HG02798 (cell line): Measurements from ENCODE around the gene BAG2.
A peak's percentile ranks its signal among the peaks of the same experiment; 100 is the strongest.

Experiments
- ATAC-seq: cut with Tn5 transposase; IDR thresholded peaks from one replicate; pipeline ENCODE4 v1.9.1; 2021; ENCODE audit warnings: mild to moderate bottlenecking; ENCODE audit not compliant: unreplicated experiment, poor library complexity

Gene BAG2

DNA sequence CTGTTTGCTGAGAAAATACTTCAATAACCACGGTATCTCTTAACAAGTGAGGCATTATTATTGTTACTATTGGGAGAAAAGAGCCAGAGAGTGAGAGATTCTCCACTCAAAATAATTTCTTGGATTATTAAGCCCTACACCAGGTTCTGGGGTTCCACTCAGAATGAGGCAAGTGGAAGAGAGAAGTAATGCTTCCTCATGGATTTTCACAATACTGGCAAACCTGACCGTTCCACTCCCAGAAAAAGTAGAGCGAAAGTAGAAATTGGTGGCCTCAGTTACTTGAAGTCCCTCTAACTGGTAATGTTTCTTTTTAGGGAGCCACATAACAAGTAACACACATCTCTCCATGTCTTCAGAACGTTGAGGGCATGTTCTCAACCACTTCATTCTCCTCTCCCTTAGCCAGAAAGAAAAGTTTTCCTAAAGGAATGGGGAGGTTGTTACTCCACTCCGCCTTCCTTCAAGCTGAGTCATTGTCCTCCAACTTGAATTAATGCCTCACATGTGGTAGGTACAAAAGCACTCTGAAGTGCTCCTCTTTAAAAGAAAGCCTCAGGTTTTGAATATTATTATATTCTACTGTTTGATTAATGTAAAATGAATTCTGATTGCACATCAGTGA, 1.9 kb downstream of the BAG2 start:
- no peak for ATAC-seq

DNA sequence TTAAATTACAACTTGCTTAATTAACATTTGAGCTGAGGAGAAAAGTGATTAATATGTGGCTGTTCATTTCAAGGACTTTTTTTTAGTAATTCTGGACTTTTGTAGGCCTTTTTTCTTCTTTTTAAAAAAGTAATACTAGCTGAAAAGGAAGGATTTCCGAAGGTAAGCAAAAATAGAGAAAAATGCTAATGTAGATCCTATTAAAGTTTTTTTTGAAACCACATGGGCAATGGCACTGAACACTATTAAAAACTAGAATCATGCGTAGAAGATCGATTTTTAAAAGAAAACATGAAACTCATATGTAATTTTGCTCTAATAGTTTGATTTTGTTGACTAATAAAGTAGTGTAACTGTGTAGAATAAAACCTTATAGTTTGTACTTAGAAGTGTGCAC, 2.4 kb downstream of the BAG2 start:
- ATAC-seq = no peak

DNA sequence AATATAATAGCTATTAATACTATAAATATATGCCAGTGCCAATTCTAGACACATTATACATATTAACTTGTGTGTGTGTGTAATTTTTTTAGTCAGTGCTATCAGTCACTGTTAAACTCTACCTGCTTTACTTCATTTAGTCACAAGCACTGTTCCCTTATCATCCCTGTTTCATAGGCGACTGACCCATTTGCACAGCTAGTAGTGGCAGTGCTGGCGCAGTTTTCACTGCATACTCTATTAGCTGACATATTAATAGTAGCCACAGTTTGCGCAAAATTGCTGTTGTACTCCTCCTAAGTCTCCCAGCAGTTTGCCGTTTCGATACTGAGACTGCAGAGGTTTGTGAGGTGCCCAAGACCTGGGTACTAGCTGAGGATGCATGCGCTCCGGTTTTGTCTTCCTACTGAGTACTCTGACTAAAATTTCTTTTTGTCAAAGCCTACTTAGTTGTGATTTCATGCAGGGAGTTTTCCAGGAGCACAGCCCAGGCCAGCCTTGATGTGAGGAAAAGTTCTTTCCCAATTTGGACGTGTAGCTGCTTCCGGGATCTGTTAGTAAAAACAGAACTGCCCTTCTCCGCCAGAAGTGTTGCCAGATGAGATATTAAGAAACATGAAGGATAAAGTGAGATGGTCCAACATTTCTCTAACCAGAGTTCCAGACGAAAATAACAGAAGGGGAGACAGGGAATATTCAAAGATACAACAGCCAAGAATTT, 5.6 kb downstream of the BAG2 start:
- no peak for ATAC-seq

DNA sequence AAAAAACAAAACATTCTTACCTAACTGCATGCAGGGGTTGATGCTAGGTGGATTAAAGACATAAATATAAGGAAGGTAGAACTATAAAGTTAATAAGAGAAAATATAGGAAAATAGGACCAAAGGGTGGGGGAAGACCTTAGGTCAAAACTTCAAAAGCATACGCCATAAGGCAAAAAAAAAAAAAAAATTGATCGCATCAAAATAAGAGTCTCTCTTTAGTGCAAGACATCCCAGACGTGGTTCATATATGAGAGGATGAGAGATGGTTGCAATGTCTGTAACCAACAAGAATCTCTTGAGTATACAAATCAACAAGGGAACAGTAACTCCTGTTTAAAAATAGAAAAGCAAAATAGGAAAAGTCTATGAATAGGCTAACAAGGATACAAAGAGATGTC, 8.5 kb downstream of the BAG2 start:
- no peak for ATAC-seq

DNA sequence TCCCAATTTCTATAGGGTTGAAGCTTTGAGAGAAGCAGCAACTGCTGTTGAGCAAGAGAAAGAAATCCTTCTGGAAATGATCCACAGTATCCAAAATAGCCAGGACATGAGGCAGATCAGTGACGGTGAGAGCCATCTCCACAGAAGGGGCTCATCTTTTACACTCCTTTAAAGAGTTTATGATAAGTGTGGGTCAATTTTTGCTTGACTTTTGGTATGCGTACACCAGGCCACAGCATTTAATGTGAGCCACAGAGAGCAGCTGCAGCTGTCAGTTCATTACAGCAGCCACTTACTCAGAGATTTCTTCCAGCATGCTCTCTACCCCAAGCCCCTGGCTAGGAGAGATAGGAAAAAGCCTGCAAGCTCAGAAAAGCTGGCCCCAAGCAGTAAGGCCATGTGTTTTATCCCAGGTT, 9.9 kb downstream of the BAG2 start:
- ATAC-seq = no peak

DNA sequence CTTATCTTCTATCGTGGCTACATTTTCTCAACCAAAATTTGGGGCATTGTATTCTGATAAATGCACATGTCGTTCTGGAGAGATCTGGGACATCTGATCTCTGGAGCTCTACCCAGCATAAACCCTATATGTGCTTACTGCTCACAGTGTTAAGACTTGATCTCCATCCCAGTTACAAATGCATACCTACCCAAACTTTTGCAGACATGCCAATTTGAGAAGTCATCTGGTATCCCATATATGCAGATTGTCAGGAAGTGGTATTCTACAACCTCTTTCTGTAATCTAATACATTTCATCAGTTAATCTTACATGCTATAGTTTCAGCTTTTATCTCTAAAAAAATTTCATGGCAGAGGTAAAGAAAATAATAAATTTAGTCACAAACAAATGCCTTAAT, 11.2 kb downstream of the BAG2 start:
- ATAC-seq = no peak

DNA sequence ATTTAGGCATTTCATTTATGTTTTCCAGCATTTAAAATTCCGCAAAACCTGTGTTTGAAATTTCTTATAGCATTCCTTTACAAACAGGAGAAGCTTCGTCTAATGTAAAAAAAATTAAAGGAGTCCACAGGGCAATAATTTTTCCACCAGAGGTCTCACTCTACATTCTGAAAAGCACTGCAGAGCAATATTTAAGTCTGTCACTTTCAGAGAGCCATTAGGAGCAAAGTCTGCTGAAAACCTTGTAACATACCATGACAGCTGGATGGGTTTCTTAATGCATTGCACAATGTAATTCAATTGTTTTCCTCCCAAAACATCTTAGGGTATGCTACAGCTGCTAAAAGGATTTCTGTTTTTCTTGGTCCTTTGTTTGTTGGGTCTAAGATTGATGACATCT, 18.0 kb downstream of the BAG2 start:
- no peak for ATAC-seq

DNA sequence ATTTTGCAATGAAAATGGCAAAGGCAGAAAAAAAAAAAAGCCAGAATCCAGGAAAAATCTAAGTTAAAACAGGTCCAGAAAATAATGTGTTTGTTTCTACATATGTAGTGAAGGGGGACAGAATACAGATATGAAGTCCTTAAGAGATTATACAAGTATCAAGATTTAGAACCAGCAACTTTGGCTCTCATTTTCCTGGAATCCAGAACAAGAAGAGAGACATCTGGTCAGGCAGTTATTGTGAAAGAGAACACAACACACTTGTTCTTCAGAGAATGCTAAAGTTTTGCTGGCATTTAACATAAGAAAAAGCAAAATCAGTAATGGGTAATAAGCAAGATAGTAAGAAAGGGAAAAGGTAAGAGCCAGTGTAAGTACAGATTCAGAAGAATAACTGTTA, 21.1 kb downstream of the BAG2 start:
- ATAC-seq = no peak

DNA sequence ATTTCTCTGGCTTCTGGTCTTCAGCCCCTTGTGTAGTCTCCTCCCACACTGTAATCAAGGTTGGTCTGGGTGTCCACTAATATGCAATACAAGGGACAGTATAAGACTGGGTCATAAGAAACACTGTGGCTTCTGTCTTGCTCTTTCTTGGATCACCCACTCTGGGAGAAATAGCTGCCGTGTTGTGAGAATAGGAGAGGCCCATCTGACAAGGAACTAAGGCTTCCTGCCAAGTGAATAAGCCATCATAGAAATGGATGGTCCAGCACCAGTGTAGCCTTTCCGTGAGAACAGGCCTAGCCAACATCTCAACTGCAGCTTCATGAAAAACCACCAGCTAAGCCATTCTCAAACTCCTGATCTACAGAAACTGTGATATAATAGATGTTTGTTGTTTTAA, 23.3 kb downstream of the BAG2 start:
- ATAC-seq = no peak

DNA sequence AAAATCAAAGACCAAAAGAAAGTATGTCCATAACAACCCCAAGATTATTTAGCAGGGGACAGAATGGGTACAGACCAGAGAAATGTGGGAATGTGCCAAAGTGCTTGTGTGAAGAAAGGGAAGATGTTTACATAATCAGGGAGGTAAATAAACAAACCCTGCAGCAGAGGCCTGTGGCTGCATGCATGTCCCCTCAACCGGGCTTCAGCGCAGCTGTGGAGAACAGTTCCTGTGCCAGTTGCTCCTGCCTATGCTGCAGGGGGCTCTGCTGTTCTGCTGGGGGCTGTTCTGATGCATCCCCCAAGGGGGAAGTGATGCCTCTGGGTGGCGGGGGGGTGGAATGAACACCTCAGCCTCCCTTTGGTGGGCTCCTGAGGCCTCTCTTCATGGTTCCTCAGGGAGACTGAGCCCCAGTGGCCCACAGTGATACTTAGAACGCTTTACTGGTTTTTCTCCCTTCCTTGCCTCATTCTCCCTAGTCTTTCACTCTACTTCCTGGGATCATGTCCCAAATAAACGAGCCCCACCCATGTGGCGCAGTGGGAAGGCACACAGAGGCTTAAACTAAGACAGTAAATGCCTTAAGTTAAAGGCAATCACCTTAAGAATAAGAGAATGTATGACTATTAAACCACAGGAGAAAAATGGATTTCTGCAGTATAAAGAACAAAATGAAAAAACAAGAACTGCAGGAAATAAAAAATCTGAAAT, 27.0 kb downstream of the BAG2 start:
- no peak for ATAC-seq

DNA sequence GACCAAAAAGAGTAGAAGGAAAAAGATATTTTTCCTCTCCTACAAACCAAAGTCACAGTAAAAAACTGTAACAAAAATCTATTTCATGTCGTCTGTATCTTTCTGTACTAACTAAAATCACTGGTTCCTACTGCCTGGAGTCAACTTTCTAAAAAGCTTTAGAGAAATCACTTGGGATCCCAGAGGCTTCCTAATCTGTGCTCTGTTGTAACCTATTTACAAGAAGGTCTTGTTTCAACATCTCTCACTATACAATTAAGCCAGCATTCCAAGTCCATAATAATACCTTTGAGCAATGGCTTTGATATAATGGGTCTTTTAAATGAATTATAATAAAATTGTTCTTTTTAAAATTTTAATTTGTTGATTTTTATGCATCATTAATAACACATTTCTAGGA, 29.6 kb downstream of the BAG2 start:
- ATAC-seq = no peak

DNA sequence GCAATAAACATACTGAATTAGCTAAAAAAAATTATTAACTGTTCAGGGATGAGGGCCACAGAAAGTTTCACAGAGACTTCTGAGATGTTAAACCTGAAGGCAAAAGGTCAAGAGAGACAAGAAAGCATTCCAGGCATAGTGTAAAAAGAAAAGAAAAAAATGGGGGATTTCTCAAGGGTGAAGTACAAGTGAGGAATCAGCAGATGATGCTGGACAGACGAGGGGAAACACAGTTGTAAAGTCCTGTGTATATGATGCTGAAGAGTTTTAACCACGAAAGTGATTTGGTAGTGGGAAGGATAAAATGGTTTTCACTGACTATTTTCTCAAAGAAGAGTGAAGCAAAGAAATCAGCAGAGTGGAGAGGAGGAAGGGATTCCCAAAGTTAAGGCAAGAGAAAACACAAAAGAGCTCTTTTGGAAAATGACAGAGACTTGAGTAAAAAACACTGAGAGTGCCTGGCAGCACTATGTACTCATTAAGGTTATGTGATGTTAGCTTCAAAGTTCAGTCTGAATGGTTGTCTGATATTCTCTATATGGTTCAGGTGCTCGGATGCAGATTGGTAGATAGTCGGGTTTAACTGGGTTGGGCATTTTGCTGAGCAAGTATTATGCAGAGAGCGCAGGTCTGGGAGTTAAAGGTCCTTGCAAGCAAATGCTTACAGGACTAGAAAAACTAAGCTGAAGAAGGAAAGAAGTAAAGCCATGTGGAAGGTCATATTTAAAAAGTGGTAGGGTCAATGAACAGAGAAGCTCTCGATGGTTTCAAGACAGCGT, 33.6 kb downstream of the BAG2 start:
- ATAC-seq = no peak

DNA sequence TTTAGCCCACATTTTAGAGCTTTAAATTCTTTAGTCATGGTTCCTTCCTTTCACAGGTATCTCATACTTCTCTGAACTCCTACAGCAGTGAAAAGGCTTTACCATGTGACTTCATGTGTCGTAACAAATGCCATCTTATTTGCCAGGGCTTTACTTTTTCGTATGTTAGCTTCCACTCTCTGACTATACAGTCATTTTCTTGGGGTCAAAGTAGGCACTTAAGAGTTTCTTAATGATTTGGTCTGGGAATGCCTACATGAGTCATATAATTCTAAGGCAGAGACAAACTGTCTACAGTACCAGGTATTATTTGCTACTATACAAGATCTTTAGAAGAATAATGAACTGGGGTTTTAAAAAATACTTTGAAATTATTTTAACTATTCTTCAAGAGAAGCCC, 35.0 kb downstream of the BAG2 start:
- no peak for ATAC-seq

DNA sequence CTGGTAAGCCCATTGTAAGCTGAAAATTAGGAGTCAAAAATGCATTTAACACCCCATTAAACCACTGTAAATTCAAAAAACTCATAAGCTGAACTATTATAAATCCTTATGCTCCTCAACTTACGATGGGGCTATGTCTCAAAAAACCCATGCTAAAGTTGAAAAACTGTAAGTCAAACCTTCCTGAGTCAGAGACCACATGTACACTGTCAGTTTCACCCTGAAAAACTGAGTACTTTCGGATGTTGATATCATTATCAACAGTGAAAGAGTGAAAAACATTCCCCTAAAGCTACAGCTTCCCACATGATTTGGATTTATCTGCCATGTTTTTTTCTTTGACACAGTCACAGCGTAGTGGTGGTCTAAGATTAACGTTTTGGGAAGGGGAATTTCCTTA, 35.7 kb downstream of the BAG2 start:
- no peak for ATAC-seq

DNA sequence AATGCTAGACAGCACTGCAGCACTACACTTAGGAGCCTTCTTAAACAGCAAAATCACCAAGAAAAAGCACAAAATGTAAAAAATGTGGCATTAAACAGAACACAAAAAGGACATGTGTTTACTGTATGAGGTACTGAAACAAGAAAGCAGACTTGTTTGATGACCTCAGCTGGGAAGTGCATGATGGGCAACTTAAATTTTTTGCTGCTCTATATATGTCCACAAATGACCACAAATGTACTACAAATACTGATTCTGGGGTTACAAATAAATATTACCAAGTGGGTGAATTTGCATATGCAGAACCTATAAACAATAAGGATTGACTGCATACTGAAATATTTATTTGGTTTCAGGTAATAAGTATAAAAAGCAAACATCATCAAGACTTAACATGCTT, 36.9 kb downstream of the BAG2 start:
- peak; percentile 37 for ATAC-seq

DNA sequence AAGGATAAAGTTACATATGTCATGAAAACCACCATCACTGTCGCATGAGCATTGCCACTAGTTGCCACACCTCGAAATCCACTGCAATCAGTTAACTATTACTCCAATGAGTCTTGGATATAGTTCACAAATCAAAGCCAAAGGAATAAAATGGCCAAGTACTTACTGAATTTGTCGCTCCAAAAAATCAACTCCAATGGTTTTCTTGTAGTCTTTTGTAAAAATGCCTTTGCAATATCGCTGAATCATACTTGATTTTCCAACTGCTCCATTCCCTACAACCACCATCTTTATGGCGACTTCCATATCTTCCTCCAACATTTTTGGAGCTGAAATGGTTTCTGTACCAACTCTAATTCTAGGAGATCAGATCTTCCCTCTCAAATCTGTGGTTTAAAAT, 37.9 kb downstream of the BAG2 start:
- ATAC-seq = no peak

DNA sequence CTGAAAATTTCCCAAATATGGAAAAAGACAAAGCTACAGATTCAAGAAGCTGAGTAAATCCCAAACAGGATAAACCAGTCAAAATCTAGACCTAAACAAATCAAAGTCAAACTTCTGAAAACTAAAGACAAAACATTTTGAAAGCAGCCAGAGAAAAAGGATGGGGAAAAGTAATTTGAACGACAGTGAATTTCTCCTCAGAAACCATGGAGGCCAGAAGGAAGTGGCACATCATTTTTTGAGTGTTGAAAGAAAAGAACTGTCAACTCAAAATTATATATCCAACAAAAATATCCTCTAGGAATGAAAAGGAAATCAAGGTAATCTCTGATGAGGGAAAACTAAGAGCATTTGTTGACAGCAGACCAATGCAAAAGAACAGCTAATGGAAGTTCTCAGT, 43.1 kb downstream of the BAG2 start:
- no peak for ATAC-seq

DNA sequence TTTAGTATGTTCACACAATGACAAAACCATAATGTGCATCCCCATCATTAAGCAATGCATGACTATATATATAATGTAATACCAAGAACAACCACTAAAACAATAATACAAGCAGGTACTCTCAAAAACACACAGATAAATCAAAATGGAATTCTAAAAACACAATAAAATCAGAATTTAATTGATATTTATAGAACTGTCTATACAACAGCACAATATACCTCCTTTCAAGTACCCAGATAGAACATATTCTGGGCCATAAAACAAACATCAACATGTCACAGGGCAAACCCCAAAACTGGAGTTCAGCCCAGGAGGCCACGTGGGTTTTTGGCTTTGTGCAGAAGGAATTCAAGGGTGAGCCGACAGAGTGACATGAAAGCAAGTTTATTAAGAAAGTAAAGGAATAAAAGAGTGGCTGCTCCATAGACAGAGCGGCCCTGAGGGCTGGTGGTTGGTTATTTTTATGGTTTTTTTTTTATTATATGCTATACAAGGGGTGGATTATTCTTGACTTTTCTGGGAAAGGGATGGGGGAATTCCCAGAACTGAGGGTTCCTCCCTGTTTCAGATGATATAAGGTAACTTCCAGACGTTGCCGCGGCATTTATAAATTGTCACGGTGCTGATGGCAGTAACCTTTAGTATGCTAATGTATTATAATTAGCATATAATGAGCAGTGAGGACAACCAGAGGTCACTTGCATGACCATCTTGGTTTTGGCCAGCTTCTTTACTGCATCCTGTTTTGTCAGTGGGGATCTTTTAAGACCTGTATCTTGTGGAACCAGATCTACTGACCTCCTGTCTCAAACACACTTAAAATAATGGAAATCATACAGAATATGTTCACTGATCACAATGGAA, 44.3 kb downstream of the BAG2 start:
- ATAC-seq = no peak

DNA sequence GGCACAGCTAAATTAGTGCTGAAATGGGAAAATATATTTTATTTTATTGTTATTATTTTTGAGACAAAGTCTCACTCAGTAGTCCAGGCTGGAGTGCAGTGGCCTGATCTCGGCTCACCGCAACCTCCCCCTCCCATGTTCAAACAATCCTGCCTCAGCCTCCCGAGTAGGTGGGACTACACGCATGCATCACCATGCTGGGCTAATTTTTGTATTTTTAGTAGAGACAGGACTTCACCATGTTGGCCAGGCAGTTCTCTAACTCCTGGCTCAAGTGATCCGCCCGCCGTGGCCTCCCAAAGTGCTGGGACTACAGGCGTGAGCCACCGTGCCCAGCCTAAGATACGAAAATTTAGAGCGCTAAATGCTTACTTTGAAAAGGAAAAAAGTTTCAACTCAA, 45.1 kb downstream of the BAG2 start:
- ATAC-seq = no peak

DNA sequence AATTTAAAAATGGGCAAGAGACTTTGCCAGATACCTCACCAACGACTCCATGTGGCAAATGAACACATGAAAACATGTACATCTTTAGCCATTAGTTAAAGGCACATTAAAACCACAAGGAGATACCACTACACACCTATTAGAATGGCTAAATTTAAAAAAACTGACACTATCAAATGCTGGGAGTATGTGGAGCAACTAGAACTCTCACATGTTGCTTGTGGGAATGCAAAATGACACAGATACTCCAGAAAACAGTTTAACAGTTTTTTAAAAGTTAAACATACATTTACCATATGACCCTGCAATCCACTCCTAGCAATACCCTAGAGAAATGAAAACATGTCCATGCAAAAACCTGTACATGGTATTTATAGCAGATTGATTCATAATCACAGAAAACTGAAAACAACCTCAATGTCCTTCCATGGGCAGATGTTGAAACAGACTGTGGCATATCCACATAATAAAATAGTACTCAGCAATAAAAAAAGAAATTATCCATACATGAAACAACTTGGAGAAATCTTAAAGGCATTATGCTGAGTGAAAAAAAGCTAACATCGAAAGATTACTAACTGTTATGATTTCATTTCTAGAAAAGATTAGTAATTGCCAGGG, 48.1 kb downstream of the BAG2 start:
- ATAC-seq = no peak
